Esophagus mucosa (tissue), 1 donor: ENCODE data around the gene CLSTN2. TPM values are rescaled to one million over a fixed set of nuclear protein-coding genes. Genes with fewer than 3 reads are reported as not detected.
"Not testable (repeated sequence)": the region's sequence is repeated elsewhere in the genome, so short reads cannot be mapped to it uniquely, and the experiment has no call there.

Experiments used
- ATAC-seq: fragments of 200-7000 bp; cut with Tn5 transposase; one replicate; pipeline ENCODE4 v1.9.1; 2020
- total RNA-seq: library from RNA; stranded (reverse); gene quantifications from one replicate; pipeline ENCODE4 v1.2.4, GENCODE V29; 2023
- donor health status: DM: yes; HTN: yes; CAD: no.

Gene CLSTN2
- total RNA-seq, 1 donor from 2014 or later: 1.5 TPM

GRCh38 chr3:140394488-140395133, 459.6 kb downstream of the CLSTN2 start:
- ATAC-seq: no peak

GRCh38 chr3:140395134-140396075, 460.4 kb downstream of the CLSTN2 start:
- no peak for ATAC-seq

GRCh38 chr3:140396110-140396509, 461.1 kb downstream of the CLSTN2 start:
- ATAC-seq: no peak

GRCh38 chr3:140397847-140398246, 462.9 kb downstream of the CLSTN2 start:
- no peak for ATAC-seq

- no peak for ATAC-seq
Measured at GRCh38 chr3:140398387-140398786, 463.4 kb downstream of the CLSTN2 start.

GRCh38 chr3:140399871-140400270, 464.9 kb downstream of the CLSTN2 start:
- ATAC-seq: no peak

- ATAC-seq: no peak
Measured at GRCh38 chr3:140403079-140403478, 468.1 kb downstream of the CLSTN2 start.

- no peak for ATAC-seq
Measured at GRCh38 chr3:140403608-140404007, 468.6 kb downstream of the CLSTN2 start.

GRCh38 chr3:140406655-140407054, 471.7 kb downstream of the CLSTN2 start:
- no peak for ATAC-seq

- no peak for ATAC-seq
Measured at GRCh38 chr3:140408252-140408651, 473.3 kb downstream of the CLSTN2 start.

- ATAC-seq: no peak
Measured at GRCh38 chr3:140416666-140417065, 481.7 kb downstream of the CLSTN2 start.

- no peak for ATAC-seq
Measured at GRCh38 chr3:140420621-140421357, 485.8 kb downstream of the CLSTN2 start.

GRCh38 chr3:140421884-140422283, 486.9 kb downstream of the CLSTN2 start:
- ATAC-seq: no peak

- ATAC-seq: no peak
Measured at GRCh38 chr3:140423146-140423545, 488.2 kb downstream of the CLSTN2 start.

GRCh38 chr3:140423574-140423973, 488.6 kb downstream of the CLSTN2 start:
- ATAC-seq: not testable (repeated sequence)

GRCh38 chr3:140424211-140424610, 489.2 kb downstream of the CLSTN2 start:
- ATAC-seq: no peak

GRCh38 chr3:140424726-140425125, 489.7 kb downstream of the CLSTN2 start:
- ATAC-seq: no peak

GRCh38 chr3:140427786-140428185, 492.8 kb downstream of the CLSTN2 start:
- no peak for ATAC-seq

GRCh38 chr3:140428380-140428779, 493.4 kb downstream of the CLSTN2 start:
- no peak for ATAC-seq

GRCh38 chr3:140429791-140430190, 494.8 kb downstream of the CLSTN2 start:
- ATAC-seq: no peak

- ATAC-seq: no peak
Measured at GRCh38 chr3:140430494-140430893, 495.5 kb downstream of the CLSTN2 start.

- no peak for ATAC-seq
Measured at GRCh38 chr3:140432229-140432669, 497.3 kb downstream of the CLSTN2 start.

- no peak for ATAC-seq
Measured at GRCh38 chr3:140433431-140433830, 498.4 kb downstream of the CLSTN2 start.
